WTC11 (cell line): ENCODE measurements around the gene ACY1. TPM values are rescaled to one million over a fixed set of nuclear protein-coding genes. Genes with fewer than 3 reads are reported as not detected.

Source experiments
- ATAC-seq: fragments of 200-7000 bp; cut with Tn5 transposase; 2 replicates; pipeline ENCODE4 v1.10.0; 2021; ENCODE audit warnings: mild to moderate bottlenecking, moderate library complexity
- CTCF ChIA-PET: fragments of 300-600 bp; sonication (Branson Sonifier 250); formaldehyde crosslinking; loops from one replicate; lab custom pipeline; 2021; ENCODE audit warnings: antibody characterized with exemption; lab: Charles Lee
- POLR2A ChIA-PET: fragments of 350-600 bp; sonication (Branson Sonifier 250); formaldehyde crosslinking; loops from one replicate; lab custom pipeline; 2021; ENCODE audit warnings: antibody characterized with exemption; lab: Charles Lee
- DNase-seq: peaks from one replicate; pipeline ENCODE4 v3.0.0; 2021; ENCODE audit warnings: low spot score
- H3K27ac Mint-ChIP-seq: 2 replicates; pipeline ENCODE4 v1.8.0; 2021; ENCODE audit warnings: mixed read lengths
- H3K27me3 Mint-ChIP-seq: 2 replicates; pipeline ENCODE4 v1.8.0; 2021; ENCODE audit warnings: low read depth, mild to moderate bottlenecking, moderate library complexity, mixed read lengths
- H3K36me3 Mint-ChIP-seq: 2 replicates; pipeline ENCODE4 v1.8.0; 2021; ENCODE audit warnings: mixed read lengths
- H3K4me1 Mint-ChIP-seq: 2 replicates; pipeline ENCODE4 v1.8.0; 2022; ENCODE audit warnings: mixed read lengths
- H3K4me3 Mint-ChIP-seq: 2 replicates; pipeline ENCODE4 v1.8.0; 2021; ENCODE audit warnings: mild to moderate bottlenecking, moderate library complexity, mixed read lengths
- H3K9me3 Mint-ChIP-seq: 2 replicates; pipeline ENCODE4 v1.8.0; 2021; ENCODE audit warnings: mixed read lengths
- CREB1 ChIP-seq: sonication (generic); formaldehyde crosslinking; IDR thresholded peaks from 2 replicates; pipeline ENCODE4 v1.8.0; 2023; ENCODE audit warnings: mild to moderate bottlenecking, missing genetic modification reagents
- E2F4 ChIP-seq: sonication (generic); formaldehyde crosslinking; IDR thresholded peaks from 2 replicates; pipeline ENCODE4 v1.8.1; 2022; ENCODE audit warnings: low read depth, mild to moderate bottlenecking, moderate library complexity, missing genetic modification reagents, borderline replicate concordance
- EMX1 ChIP-seq: fragments of 250-450 bp; sonication (Bioruptor Pico); IDR thresholded peaks from 2 replicates; pipeline ENCODE4 v1.8.0; 2021; ENCODE audit warnings: mild to moderate bottlenecking
- GTF2I ChIP-seq: fragments of 250-450 bp; sonication (Bioruptor Pico); conservative IDR thresholded peaks from 2 replicates; pipeline ENCODE4 v1.4.0; 2021; ENCODE audit warnings: mild to moderate bottlenecking
- HMGXB4 ChIP-seq: sonication (generic); formaldehyde crosslinking; IDR thresholded peaks from 2 replicates; pipeline ENCODE4 v1.8.1; 2023; ENCODE audit warnings: mild to moderate bottlenecking, moderate library complexity, missing genetic modification reagents
- IRF2 ChIP-seq: sonication (generic); formaldehyde crosslinking; IDR thresholded peaks from 2 replicates; pipeline ENCODE4 v1.8.0; 2022; ENCODE audit warnings: low read depth, missing genetic modification reagents, borderline replicate concordance
- JAZF1 ChIP-seq: fragments of 250-450 bp; sonication (Bioruptor Pico); IDR thresholded peaks from 2 replicates; pipeline ENCODE4 v1.9.0; 2021; ENCODE audit warnings: moderate library complexity, mild to moderate bottlenecking, inconsistent platforms
- JUN ChIP-seq: sonication (generic); formaldehyde crosslinking; IDR thresholded peaks from 2 replicates; pipeline ENCODE4 v1.8.0; 2023; ENCODE audit warnings: mild to moderate bottlenecking, missing genetic modification reagents
- NFYB ChIP-seq: sonication (generic); formaldehyde crosslinking; conservative IDR thresholded peaks from 2 replicates; pipeline ENCODE4 v1.8.0; 2022; ENCODE audit warnings: low read depth, missing genetic modification reagents
- RORB ChIP-seq: fragments of 250-450 bp; sonication (Bioruptor Pico); IDR thresholded peaks from 2 replicates; pipeline ENCODE4 v1.9.0; 2021; ENCODE audit warnings: mild to moderate bottlenecking
- ZNF121 ChIP-seq: sonication (generic); formaldehyde crosslinking; IDR thresholded peaks from 2 replicates; pipeline ENCODE4 v1.8.0; 2023; ENCODE audit warnings: missing genetic modification reagents
- ZNF219 ChIP-seq: sonication (generic); formaldehyde crosslinking; IDR thresholded peaks from 2 replicates; pipeline ENCODE4 v1.8.0; 2023; ENCODE audit warnings: missing genetic modification reagents, mild to moderate bottlenecking, borderline replicate concordance
- ZNF232 ChIP-seq: sonication (generic); formaldehyde crosslinking; IDR thresholded peaks from 2 replicates; pipeline ENCODE4 v1.8.0; 2022; ENCODE audit warnings: mild to moderate bottlenecking, missing genetic modification reagents
- ZNF263 ChIP-seq: sonication (generic); formaldehyde crosslinking; IDR thresholded peaks from 2 replicates; pipeline ENCODE4 v1.8.1; 2022; ENCODE audit warnings: low read depth, mild to moderate bottlenecking, moderate library complexity, missing genetic modification reagents
- ZNF396 ChIP-seq: fragments of 250-450 bp; sonication (Bioruptor Pico); IDR thresholded peaks from 2 replicates; pipeline ENCODE4 v1.8.0; 2021; ENCODE audit warnings: mild to moderate bottlenecking, moderate library complexity, borderline replicate concordance
- ZNF423 ChIP-seq: fragments of 250-450 bp; sonication (Bioruptor Pico); IDR thresholded peaks from 2 replicates; pipeline ENCODE4 v2.1.2; 2022; ENCODE audit warnings: mild to moderate bottlenecking, moderate library complexity
- total RNA-seq: library from RNA; stranded (reverse); gene quantifications from 3 replicates; pipeline ENCODE4 v1.2.3, GENCODE V29; 2021
- TF ChIP-seq, protein P1 (sequence below): sonication (generic); formaldehyde crosslinking; IDR thresholded peaks from 2 replicates; pipeline ENCODE4 v1.8.0; 2022; ENCODE audit warnings: mild to moderate bottlenecking, missing genetic modification reagents
- TF ChIP-seq, protein P2 (sequence below): fragments of 200-600 bp; IDR thresholded peaks from 2 replicates; pipeline ENCODE4 v1.8.0; 2022; ENCODE audit warnings: antibody characterized with exemption
- TF ChIP-seq, protein P3 (sequence below): sonication (generic); formaldehyde crosslinking; conservative IDR thresholded peaks from 2 replicates; pipeline ENCODE4 v1.8.1; 2023; ENCODE audit warnings: mild to moderate bottlenecking, low read depth, missing genetic modification reagents, moderate library complexity
- TF ChIP-seq, protein P4 (sequence below): sonication (generic); formaldehyde crosslinking; IDR thresholded peaks from 2 replicates; pipeline ENCODE4 v1.8.0; 2023; ENCODE audit warnings: mild to moderate bottlenecking, missing genetic modification reagents

The ACY1 gene
- total RNA-seq, 1 experiment from 2014 or later, result 53.8 TPM

GRCh38 chr3:52029053-52029452, 45.7 kb downstream of the ACY1 start:
- no peak overlapping the region for H3K4me3 Mint-ChIP-seq
- TF ChIP-seq ZNF219 (no peak), ZNF263 (CRISPR knock-in tag) (no peak)
- DNase-seq (no peak), ATAC-seq (no peak)
- no peaks in the 10 kb centered on the region for H3K27me3 Mint-ChIP-seq
- CTCF ChIA-PET, result interaction anchor here (0.9 to 2.2 kb wide), 7 partner anchors 12 to 94 kb away, joined by 3 to 8 read pairs (median 6); partner anchors contain the start of genes PARP3 and RRP9
- H3K36me3 Mint-ChIP-seq, result no peaks in the 10 kb centered on the region
- no peak overlapping the region for H3K27ac Mint-ChIP-seq
- H3K4me1 Mint-ChIP-seq, result peaks cover 4% of the 10 kb centered on the region; the same call in 1 of the 2 replicates
- no peaks in the 10 kb centered on the region for H3K9me3 Mint-ChIP-seq
- POLR2A ChIA-PET, result interaction anchor here (0.5 kb wide), 1 partner anchor 294 kb away, joined by 5 read pairs; no protein-coding TSS in a partner anchor

- DNase-seq (no peak), ATAC-seq (no peak)
- H3K4me3 Mint-ChIP-seq, result no peak overlapping the region
- H3K9me3 Mint-ChIP-seq, result no peaks in the 10 kb centered on the region
- no peaks in the 10 kb centered on the region for H3K27me3 Mint-ChIP-seq
- H3K27ac Mint-ChIP-seq, result no peak overlapping the region
- peaks cover 4% of the 10 kb centered on the region; the same call in 1 of the 2 replicates for H3K4me1 Mint-ChIP-seq
- POLR2A ChIA-PET, result no interaction called here
- CTCF ChIA-PET, result interaction anchor here (1.6 to 2.1 kb wide), 3 partner anchors 12 to 94 kb away, joined by 6 to 8 read pairs (median 6); no protein-coding TSS in a partner anchor
- no peaks in the 10 kb centered on the region for H3K36me3 Mint-ChIP-seq
- TF ChIP-seq JAZF1 (CRISPR knock-in tag) (no peak), JUN (no peak), HMGXB4 (CRISPR knock-in tag) (no peak), EMX1 (CRISPR knock-in tag) (no peak), ZNF121 (CRISPR knock-in tag) (no peak)
- TF ChIP-seq, protein P1, sequence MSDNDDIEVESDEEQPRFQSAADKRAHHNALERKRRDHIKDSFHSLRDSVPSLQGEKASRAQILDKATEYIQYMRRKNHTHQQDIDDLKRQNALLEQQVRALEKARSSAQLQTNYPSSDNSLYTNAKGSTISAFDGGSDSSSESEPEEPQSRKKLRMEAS (CRISPR knock-in tag), result no peak
- TF ChIP-seq, protein P2, sequence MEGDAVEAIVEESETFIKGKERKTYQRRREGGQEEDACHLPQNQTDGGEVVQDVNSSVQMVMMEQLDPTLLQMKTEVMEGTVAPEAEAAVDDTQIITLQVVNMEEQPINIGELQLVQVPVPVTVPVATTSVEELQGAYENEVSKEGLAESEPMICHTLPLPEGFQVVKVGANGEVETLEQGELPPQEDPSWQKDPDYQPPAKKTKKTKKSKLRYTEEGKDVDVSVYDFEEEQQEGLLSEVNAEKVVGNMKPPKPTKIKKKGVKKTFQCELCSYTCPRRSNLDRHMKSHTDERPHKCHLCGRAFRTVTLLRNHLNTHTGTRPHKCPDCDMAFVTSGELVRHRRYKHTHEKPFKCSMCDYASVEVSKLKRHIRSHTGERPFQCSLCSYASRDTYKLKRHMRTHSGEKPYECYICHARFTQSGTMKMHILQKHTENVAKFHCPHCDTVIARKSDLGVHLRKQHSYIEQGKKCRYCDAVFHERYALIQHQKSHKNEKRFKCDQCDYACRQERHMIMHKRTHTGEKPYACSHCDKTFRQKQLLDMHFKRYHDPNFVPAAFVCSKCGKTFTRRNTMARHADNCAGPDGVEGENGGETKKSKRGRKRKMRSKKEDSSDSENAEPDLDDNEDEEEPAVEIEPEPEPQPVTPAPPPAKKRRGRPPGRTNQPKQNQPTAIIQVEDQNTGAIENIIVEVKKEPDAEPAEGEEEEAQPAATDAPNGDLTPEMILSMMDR, result no peak
- TF ChIP-seq, protein P3, sequence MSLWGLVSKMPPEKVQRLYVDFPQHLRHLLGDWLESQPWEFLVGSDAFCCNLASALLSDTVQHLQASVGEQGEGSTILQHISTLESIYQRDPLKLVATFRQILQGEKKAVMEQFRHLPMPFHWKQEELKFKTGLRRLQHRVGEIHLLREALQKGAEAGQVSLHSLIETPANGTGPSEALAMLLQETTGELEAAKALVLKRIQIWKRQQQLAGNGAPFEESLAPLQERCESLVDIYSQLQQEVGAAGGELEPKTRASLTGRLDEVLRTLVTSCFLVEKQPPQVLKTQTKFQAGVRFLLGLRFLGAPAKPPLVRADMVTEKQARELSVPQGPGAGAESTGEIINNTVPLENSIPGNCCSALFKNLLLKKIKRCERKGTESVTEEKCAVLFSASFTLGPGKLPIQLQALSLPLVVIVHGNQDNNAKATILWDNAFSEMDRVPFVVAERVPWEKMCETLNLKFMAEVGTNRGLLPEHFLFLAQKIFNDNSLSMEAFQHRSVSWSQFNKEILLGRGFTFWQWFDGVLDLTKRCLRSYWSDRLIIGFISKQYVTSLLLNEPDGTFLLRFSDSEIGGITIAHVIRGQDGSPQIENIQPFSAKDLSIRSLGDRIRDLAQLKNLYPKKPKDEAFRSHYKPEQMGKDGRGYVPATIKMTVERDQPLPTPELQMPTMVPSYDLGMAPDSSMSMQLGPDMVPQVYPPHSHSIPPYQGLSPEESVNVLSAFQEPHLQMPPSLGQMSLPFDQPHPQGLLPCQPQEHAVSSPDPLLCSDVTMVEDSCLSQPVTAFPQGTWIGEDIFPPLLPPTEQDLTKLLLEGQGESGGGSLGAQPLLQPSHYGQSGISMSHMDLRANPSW (CRISPR knock-in tag), result no peak
- TF ChIP-seq, protein P4, sequence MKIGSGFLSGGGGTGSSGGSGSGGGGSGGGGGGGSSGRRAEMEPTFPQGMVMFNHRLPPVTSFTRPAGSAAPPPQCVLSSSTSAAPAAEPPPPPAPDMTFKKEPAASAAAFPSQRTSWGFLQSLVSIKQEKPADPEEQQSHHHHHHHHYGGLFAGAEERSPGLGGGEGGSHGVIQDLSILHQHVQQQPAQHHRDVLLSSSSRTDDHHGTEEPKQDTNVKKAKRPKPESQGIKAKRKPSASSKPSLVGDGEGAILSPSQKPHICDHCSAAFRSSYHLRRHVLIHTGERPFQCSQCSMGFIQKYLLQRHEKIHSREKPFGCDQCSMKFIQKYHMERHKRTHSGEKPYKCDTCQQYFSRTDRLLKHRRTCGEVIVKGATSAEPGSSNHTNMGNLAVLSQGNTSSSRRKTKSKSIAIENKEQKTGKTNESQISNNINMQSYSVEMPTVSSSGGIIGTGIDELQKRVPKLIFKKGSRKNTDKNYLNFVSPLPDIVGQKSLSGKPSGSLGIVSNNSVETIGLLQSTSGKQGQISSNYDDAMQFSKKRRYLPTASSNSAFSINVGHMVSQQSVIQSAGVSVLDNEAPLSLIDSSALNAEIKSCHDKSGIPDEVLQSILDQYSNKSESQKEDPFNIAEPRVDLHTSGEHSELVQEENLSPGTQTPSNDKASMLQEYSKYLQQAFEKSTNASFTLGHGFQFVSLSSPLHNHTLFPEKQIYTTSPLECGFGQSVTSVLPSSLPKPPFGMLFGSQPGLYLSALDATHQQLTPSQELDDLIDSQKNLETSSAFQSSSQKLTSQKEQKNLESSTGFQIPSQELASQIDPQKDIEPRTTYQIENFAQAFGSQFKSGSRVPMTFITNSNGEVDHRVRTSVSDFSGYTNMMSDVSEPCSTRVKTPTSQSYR, result no peak
These were observed 46.2 kb downstream of the ACY1 start for GRCh38 chr3:52029535-52029934.

- ATAC-seq (no peak), DNase-seq (no peak)
- H3K36me3 Mint-ChIP-seq, result no peaks in the 10 kb centered on the region
- H3K4me3 Mint-ChIP-seq, result no peak overlapping the region
- ChIA-PET POLR2A (no interaction called here), CTCF (interaction anchor here (0.6 to 3.7 kb wide), 6 partner anchors 16 to 190 kb away, joined by 3 to 22 read pairs (median 6); partner anchors contain the start of gene DUSP7)
- peaks cover 4% of the 10 kb centered on the region; the same call in 1 of the 2 replicates for H3K4me1 Mint-ChIP-seq
- no peak overlapping the region for H3K27ac Mint-ChIP-seq
- H3K27me3 Mint-ChIP-seq, result no peaks in the 10 kb centered on the region
- no peaks in the 10 kb centered on the region for H3K9me3 Mint-ChIP-seq
- no peak for TF ChIP-seq CREB1 (CRISPR knock-in tag)
- no peak for TF ChIP-seq JUN
- no peak for TF ChIP-seq IRF2 (CRISPR knock-in tag)
- TF ChIP-seq ZNF396 (CRISPR knock-in tag), result no peak
- no peak for TF ChIP-seq E2F4
- TF ChIP-seq NFYB (CRISPR knock-in tag), result no peak
- TF ChIP-seq ZNF423 (CRISPR knock-in tag), result no peak
- no peak for TF ChIP-seq ZNF232 (CRISPR knock-in tag)
- TF ChIP-seq GTF2I (CRISPR knock-in tag), result no peak
- no peak for TF ChIP-seq RORB (CRISPR knock-in tag)
These were observed 47.5 kb downstream of the ACY1 start for GRCh38 chr3:52030714-52031310.
